Prostate gland (tissue), 2 donors: ENCODE measurements around the gene PRDM16.

ENCODE experiments used
- POLR2A ChIP-seq: fragments of 450-650 bp; IDR thresholded peaks from one replicate; pipeline ENCODE4 v1.6.1; 2016; ENCODE audit warnings: antibody characterized with exemption, mild to moderate bottlenecking
- POLR2AphosphoS5 ChIP-seq: sonication (generic); formaldehyde crosslinking; IDR thresholded peaks from one replicate; pipeline ENCODE4 v1.6.1; 2017; ENCODE audit warnings: antibody characterized with exemption
- TF ChIP-seq, protein P1 (sequence below), 4 experiments: fragments of 200-600 bp in 2 of 4; fragments of 450-650 bp in 2 of 4; sonication (generic) in 2 of 4; IDR thresholded peaks; 1 replicate in 3 of 4; 2 replicates in 1 of 4; pipeline ENCODE4 v1.5.1; 2016 to 2019; ENCODE audit warnings: antibody characterized with exemption in 4 of 4, mild to moderate bottlenecking in 2 of 4, moderate library complexity in 2 of 4

DNA sequence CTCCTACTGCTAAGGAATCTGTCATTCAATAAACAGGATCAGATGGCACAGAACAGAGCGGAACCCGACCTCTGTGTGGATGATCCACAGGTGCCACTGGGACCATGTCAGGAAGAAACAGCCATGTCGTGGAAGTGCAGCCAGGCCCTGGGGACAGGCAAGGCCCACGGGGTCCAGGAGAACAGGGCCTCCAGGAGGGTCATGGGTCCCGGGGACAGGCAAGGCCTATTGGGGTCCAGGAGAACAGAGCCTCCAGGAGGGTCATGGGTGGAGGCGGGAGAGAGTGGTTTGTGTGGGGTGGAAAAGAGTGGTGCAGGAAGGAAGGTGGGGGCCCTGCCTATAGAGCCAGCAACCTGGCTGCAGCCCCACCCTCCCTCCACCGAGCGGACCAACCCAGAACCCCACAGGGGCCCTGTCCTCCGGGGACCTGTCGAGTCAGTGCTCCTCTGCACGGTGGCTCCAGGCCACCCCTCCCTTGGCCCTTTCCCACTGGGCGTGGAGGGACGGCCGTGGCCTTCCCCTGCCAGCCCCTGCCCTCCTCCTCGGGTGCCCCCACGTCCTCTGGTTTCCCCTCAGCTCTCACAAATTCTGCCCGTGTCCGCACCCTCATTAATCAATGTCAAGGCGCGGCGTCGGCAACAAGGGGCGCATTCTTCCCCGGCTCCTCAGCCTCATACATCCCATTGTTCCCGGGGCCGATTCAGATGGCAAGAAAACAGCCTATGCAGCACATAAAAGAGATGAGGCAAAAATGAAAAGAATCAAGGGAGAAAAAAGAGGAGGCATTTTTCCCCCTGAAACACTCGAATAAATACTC, 146.4 kb downstream of the PRDM16 start:
- TF ChIP-seq POLR2AphosphoS5 (no peak), POLR2A (no peak)
- TF ChIP-seq, protein P1, sequence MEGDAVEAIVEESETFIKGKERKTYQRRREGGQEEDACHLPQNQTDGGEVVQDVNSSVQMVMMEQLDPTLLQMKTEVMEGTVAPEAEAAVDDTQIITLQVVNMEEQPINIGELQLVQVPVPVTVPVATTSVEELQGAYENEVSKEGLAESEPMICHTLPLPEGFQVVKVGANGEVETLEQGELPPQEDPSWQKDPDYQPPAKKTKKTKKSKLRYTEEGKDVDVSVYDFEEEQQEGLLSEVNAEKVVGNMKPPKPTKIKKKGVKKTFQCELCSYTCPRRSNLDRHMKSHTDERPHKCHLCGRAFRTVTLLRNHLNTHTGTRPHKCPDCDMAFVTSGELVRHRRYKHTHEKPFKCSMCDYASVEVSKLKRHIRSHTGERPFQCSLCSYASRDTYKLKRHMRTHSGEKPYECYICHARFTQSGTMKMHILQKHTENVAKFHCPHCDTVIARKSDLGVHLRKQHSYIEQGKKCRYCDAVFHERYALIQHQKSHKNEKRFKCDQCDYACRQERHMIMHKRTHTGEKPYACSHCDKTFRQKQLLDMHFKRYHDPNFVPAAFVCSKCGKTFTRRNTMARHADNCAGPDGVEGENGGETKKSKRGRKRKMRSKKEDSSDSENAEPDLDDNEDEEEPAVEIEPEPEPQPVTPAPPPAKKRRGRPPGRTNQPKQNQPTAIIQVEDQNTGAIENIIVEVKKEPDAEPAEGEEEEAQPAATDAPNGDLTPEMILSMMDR (IDR thresholded peaks at IDR 0.05), result no peak
